ENCODE results near the gene AGER. TPM values are rescaled to one million over a fixed set of nuclear protein-coding genes. Genes with fewer than 3 reads are reported as not detected.

Gene AGER
- total and polyA plus RNA-seq, 9 of the 15 experiments (the other 6 are each of a cell fraction or from before 2014, with no cell fraction given): 1.2 to 11.5 (median 4.1) TPM

- TF ChIP-seq, protein P1, sequence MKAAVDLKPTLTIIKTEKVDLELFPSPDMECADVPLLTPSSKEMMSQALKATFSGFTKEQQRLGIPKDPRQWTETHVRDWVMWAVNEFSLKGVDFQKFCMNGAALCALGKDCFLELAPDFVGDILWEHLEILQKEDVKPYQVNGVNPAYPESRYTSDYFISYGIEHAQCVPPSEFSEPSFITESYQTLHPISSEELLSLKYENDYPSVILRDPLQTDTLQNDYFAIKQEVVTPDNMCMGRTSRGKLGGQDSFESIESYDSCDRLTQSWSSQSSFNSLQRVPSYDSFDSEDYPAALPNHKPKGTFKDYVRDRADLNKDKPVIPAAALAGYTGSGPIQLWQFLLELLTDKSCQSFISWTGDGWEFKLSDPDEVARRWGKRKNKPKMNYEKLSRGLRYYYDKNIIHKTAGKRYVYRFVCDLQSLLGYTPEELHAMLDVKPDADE (conservative IDR thresholded peaks at IDR 0.05; ENCODE audit: control insufficient read depth, low read depth, low read length): peak; percentile 67
- TF ChIP-seq SRSF1 (IDR thresholded peaks at IDR 0.05; ENCODE audit: low read depth, low read length): 0 out of 2 replicates have a peak, but pooled peaks have one; percentile 57
- peak; percentile 97 for TF ChIP-seq E2F1 (CRISPR knock-in tag; IDR thresholded peaks at IDR 0.05)
- no peak for TF ChIP-seq U2AF2 (optimal IDR thresholded peaks at IDR 0.05; ENCODE audit: low read depth, low read length)
- TF ChIP-seq CBX5 (IDR thresholded peaks at IDR 0.05; ENCODE audit: borderline replicate concordance, low read depth): no peak
- TF ChIP-seq ZSCAN32 (CRISPR knock-in tag; IDR thresholded peaks at IDR 0.05): peak; percentile 14; the same call in 1 of the 2 replicates
- TF ChIP-seq GTF2E2 (tag; IDR thresholded peaks at IDR 0.05): no peak
- TF ChIP-seq CHD4 (IDR thresholded peaks at IDR 0.05; ENCODE audit: insufficient read depth, insufficient replicate concordance, low read depth, low read length, poor library complexity, severe bottlenecking): no peak
- TF ChIP-seq SIN3A (IDR thresholded peaks at IDR 0.05; ENCODE audit: borderline replicate concordance in 2 of 2, control insufficient read depth in 1 of 2, low read depth in 2 of 2, low read length in 2 of 2): peak; percentile 37 to 67; a peak in 1 of 4 replicates
- no peak for TF ChIP-seq SMAD2 (IDR thresholded peaks at IDR 0.05; ENCODE audit: low read depth, low read length)
- TF ChIP-seq HNRNPL (IDR thresholded peaks at IDR 0.05; ENCODE audit: low read depth, low read length): 0 out of 2 replicates have a peak, but pooled peaks have one; percentile 58
- TF ChIP-seq, protein P2, sequence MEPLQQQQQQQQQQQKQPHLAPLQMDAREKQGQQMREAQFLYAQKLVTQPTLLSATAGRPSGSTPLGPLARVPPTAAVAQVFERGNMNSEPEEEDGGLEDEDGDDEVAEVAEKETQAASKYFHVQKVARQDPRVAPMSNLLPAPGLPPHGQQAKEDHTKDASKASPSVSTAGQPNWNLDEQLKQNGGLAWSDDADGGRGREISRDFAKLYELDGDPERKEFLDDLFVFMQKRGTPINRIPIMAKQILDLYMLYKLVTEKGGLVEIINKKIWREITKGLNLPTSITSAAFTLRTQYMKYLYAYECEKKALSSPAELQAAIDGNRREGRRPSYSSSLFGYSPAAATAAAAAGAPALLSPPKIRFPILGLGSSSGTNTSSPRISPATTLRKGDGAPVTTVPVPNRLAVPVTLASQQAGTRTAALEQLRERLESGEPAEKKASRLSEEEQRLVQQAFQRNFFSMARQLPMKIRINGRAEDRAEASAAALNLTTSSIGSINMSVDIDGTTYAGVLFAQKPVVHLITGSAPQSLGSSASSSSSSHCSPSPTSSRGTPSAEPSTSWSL (CRISPR knock-in tag; IDR thresholded peaks at IDR 0.05; ENCODE audit: borderline replicate concordance): no peak
- TF ChIP-seq MITF (IDR thresholded peaks at IDR 0.05): 0 out of 2 replicates have a peak, but pooled peaks have one; percentile 43
Observed at GRCh38 chr6:32195902-32196681, 12.0 kb upstream of the AGER start (continued).
